IPS-NIHi11 (cell line): ENCODE results near the gene SMARCA2.

Experiments used
- DNase-seq: peaks from one replicate; pipeline ENCODE4 v3.0.0; 2012; ENCODE audit warnings: mixed read lengths, low spot score

The SMARCA2 gene

DNA sequence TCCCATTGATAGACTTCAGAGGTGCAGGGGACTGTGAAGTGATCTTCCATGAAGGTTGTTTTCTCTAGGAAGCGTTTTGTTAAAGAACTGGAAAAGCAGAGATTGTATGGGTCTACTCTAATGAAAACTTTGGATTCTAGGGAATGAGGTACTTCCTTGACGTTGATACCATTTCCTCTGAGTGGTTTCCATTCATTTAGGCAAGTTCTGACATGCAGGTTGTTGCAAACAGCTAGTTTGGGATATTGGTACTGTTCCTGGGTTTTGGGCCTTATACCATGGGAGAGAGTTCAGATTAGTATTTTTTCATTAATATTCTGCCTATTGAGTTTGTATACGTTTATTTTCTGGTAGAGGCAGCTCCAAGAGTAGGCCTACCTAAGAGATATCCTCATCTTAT is 25.7 kb downstream of the SMARCA2 start:
- no peak for DNase-seq

DNA sequence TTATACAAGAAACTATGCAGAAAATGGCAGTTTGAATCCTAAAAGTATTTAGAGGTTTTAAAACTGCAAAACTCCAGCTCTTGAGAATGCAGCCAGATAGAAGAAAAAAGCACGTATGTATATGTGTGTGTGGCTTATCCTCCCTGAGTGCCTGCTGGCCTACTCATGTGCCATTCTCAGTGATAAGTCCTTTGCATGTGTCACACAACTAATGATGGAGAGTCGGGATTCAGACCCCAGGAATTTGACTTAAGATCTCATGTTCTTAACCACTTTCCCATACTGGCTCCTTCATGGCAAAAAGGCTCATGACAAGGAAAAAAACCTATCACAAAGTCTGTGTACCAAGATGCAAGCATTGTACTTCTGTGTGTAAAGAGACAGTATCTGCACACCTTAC is 26.6 kb downstream of the SMARCA2 start:
- no peak for DNase-seq

DNA sequence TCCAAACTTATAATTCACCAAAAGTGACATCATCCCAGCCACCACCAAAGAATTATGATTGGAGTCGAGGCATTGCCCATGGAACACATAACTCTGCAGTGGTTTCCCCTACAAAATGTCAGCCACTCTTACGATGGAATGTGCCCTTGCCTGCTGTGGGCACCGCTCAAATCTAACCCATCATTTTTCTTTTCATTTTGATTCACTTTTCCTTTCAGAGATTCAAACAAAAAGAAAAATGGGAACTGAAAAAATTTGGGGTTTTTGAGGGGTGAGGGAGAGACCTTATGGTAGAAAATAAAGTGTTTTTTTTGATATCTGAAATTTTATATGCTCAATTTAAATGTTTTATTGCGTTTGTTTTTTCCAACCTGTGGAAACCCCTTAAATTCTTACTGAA is 28.1 kb downstream of the SMARCA2 start:
- DNase-seq = no peak

DNA sequence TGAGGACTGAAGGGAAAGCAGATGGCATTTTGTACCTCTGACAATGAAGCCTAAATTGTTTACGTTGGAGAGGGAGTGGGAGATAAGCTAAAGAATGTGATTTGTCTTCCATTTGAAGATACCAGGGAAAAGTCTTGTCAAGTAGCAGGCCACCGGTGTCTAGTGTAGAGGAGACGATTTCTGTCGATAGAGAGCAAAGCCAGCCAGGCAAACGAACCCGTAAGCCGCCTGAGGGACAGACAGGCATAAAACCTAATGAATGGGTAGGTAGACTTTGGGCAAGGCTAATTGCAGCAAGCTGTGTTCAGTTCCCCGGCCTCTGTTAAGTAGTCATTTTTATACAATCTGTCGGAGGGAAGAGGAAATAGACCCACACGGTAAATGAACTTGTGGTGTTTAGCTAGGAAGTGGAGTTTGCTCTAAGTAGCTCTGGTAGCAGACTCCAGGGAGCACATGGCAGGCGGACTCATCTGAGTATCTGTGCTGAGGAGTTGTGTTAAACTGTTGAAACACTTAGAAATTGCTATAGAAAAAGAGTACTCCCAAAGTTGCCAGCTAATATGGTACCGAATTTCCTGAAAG is 28.8 kb downstream of the SMARCA2 start:
- DNase-seq = no peak

DNA sequence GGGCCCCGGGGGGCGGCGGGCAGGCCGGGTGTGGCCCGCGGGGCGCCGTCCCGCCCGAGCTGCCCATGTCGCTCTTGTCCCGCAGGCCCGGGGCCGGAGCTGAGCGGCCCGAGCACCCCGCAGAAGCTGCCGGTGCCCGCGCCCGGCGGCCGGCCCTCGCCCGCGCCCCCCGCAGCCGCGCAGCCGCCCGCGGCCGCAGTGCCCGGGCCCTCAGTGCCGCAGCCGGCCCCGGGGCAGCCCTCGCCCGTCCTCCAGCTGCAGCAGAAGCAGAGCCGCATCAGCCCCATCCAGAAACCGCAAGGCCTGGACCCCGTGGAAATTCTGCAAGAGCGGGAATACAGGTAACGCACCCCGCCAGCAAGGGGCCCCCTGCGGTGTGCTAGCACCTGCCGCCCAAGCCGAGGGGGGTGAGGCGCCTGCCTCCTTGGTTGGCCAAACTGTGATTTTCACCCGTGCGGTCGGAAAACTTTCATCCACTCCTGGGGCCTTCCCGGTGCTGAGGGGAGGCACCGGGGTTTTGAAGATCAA is 32.1 kb downstream of the SMARCA2 start:
- DNase-seq = peak; percentile 46

DNA sequence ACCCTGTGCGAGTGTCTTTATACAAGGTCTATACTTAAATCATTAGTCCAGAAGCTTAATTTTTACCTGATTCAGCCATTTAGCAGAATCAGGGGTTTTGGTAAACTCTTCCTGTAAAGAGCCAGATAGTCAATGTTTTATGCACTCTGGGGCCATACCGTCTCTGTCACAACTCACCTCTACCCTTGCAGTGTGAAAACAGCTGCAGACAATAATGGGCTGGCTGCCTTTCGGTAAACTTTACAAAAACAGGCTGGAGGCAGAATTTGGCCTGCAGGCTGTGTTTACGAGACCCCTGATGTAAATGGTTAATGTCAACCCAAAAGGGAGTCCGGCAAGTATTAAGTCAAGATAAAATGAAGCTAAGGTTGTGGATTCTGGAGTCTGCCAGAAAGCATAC is 32.8 kb downstream of the SMARCA2 start:
- no peak for DNase-seq

DNA sequence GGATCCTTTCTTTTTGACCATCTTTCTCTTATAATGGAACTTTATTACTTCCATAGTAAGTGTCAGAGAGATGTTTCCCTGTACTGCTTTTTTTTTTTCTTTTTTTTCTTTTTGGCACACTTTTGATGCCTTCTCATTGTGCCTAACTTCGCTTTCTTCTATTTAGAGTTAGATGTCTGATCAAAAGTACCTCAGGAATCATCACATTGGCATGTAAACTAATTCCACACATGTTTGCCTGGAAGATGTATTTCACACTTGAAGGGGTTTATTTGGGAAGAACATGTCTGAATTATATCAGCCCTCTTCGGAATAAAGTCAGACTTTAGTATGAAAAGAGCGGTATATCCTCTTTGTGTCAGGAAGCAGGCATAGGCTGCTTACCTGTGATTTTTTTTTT is 35.1 kb downstream of the SMARCA2 start:
- DNase-seq = no peak

DNA sequence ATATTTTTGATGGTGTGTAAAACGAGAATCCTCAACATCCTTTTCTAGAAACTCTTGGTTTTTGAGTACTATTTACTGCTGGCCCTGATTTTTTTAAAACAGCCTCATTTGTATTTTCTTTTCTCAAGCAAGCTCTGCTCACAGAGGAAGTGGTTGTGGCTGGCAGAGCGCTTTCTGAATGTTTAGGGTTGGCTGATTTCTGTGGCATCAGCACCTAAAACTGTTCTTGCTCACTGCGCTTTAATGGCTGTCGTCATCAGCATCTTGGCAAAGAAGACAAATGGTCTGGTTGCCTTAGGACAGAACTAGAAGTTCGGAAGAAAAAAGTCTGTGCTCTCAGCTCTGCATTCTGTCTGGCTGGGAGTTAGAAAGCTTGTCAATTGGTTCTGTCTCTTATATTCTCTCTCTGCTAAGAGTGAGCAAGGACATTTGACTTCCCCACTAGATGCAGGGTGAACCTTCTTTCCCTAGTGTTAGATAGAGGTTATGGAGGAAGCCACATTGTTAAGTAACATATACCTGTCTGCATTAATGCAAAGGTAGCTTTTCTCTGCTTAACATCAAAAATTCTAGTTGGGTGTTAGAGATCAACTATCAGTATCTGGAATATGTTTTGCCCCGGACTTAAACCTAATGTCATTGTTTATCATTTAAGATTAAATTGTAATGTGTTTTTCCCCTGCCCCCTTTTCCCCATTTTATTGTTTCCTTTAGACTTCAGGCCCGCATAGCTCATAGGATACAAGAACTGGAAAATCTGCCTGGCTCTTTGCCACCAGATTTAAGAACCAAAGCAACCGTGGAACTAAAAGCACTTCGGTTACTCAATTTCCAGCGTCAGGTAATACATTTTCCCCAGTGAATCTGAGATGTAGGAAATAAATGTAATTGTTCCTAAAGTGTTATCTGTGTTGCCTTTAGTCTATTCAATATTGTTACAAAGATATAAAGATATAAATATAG is 39.0 kb downstream of the SMARCA2 start:
- DNase-seq = no peak

DNA sequence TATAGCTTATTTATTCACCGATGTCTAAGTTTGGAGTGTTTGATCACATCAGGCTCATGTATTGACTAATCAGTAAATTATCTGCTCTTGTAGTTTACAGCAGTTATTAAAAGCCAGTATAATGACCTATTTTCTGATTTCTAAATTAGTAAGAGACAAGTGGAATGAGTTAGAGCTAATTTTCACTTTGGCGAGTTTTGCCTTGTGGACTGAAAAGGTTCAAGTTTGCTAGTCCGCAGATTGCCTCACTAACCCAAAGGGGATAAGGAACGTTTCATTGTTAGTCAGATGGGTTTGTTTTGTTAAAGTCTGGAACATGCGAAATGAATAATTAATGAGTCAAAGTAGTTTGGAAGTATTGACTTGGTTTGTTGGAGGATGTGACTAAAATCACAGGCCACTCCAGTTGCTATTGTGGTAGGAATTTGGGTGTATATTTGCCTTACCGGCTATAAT is 40.1 kb downstream of the SMARCA2 start:
- DNase-seq = no peak

DNA sequence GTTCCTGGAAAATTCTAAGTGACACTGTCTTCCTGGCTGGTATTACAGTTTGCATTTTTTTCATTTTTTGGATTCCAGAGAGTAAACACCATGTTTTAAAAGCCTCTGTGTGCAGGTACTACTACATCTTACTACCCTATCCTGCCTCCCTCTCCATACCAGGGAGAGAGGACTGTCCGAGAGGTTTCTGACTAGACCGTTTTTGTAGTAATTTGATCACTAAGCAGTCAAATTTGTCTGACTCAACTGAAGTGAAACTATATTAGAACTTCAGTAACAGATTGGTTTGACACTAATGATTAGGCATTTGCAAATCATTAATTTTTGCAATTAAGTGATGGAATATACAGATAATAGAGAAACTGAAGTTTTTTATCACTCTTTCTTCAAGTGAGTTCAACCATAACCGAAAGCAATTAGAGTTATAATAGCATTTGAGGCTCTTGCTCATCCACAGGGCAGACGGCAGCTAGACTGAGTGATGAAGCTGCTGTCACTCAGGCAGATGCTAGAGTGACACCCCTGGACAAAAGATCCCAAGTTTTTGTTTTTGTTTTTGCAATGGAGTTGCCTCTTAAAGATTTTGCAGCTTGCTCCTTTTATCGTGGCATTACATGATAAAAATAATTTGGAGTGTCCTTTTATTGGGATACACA is 44.3 kb downstream of the SMARCA2 start:
- no peak for DNase-seq

DNA sequence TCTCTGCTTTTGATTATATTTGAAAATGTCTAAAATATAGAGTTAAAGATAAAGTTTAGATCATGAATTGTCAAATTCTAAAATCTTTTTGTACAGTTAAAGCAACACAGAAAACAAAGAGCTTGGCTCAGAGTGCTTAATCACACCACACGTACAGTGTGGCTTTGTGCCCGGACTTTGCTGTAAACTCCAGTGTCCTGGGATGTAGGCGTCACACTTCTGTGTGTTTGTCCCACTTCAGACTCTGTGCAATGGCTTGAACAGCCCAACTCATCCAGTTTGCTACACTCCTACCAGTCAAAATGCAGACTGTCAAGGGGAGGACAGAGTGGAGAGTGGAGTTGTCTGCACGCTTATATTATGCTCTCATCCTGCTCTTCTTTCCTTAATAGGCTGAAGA is 45.3 kb downstream of the SMARCA2 start:
- DNase-seq = no peak

DNA sequence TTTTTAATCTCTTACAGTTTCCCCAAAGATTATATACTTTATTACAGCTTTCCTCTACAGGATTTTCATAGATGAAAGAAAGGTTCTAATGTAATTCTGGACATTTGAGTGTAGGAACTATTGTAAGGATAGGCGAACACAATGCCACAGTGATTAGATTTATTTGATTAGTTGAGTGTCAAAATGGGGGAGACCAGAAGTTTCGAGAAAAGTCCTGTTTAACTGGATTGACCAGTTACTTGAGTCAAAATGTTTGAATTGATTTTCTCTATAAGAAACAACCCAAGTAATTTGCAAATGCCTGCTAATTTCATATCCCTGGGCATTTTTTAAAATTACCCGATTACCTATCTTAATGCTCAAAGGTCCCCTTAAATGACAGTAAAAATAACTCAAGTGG is 50.6 kb downstream of the SMARCA2 start:
- no peak for DNase-seq

DNA sequence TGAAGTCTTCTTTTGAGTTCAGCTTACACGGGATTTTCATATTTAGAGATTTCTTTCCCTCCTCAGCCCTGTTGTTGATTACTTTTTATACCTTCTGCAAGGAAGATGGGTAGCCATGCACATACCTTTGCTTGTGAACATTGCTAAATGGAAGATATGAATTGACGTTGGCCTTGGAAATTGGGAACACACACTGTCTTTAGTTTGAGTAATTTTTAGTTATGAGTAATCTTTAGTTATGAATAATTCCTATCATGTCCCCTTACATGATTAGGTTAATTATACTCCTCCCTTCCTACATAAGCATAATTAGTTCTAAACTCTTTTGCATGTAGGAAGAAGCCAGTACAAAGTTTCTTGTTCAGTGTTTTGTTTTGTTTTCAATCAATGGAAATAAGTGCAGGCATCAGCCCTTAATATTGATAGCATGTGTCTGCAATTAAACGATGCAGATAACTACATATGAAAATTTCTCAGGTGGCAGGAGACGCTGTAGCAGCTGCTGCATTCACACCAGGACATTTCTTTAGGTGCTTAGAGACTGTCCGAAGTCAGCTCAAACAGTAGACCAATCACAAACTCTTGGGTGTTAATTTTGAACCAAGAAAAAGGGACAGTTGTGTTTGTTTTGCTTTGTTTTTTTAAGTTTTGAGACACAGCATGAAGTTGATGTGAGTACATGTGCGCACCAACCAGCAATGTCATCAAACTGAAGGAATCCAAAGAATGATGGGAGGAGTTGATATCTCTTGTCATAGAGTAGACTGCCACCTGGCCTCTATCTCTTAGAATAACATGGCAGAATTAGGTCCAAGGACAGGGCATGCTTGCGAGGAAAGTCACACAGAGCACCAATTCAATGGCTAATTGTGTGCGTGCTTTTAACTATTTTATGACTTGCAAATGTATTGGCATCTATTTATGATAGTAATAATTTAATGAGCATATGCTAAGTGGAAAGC is 51.4 kb downstream of the SMARCA2 start:
- DNase-seq = peak; percentile 30

DNA sequence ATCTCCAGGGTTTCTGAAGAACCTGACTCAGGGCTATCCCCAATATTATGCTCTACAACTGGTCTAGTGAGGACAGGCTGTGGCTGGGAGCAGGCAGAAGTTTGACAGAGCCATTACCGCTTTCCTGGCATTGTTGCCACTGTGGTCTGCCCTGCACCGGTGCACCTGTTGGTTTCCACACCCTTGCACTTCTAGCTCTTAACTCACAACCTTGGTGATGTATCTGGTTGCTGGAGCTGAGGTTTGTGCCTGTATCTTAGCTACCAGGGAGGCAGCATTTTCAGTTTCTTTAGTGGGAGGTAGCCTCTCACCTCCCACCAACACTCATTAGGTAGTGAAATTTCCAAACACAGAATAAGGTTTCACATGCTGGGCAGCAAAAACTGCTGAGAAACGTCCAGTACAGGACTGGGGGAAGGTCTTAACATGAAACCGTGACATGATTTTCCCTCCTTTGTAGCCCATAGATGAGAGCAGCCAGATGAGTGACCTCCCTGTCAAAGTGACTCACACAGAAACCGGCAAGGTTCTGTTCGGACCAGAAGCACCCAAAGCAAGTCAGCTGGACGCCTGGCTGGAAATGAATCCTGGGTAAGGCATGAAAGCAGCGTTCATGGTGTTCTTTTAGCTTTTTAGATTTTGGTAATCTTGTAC is 57.7 kb downstream of the SMARCA2 start:
- DNase-seq = no peak

DNA sequence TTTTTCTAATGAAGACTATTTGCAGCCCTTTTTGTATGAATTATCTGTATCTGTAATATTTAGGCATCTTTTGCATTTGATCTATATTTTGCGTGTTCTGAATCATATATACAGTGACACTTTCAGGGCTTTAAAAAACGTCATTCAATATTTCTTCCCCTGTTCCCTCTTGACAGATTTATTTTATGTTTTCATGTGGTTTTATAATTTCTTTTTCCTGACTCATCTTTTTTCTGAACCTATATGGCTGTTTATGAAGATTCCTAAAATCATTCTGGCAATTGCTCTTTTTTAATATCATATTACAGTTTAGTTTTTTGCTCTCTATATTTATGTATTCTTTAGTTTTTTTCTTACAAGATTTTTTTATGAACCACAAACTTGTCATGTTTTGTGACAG is 67.6 kb downstream of the SMARCA2 start:
- no peak for DNase-seq

DNA sequence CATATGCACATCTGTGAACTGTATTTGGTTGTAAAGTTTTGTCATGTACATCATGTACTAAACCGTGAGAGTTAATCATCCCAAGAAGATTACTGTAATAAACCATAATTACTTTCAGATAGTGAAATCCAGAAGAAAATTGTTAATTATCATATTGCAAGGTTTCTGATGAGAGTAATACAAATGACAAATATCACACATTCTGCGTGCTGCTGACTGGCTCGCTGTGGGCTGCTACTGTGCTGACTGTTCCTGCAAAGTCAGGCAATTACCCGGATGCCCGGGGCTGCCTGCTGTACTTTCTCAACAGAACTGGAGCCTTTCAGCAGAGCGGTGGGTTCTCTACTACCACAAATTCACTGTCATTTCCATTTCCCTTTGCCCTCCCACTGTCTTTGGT is 68.3 kb downstream of the SMARCA2 start:
- DNase-seq = no peak

DNA sequence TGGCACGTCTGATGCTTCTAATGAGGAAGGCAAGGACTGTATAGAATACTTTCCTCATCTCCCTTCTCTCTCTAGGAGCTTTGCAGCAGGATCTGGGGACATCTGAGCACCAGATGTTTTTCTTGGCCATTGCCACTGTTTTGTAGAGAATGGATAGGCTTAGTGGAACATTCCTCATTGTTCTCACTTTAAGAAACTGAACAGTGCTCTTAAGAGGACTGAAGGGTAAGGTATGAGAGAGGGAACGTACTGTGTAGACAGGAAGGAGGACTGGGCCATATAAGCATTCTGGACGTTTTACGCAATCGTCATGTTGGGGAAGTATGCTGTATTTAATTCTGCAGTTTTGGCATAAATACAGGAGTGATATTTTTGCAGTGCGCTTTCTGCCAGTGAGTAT is 70.6 kb downstream of the SMARCA2 start:
- no peak for DNase-seq

DNA sequence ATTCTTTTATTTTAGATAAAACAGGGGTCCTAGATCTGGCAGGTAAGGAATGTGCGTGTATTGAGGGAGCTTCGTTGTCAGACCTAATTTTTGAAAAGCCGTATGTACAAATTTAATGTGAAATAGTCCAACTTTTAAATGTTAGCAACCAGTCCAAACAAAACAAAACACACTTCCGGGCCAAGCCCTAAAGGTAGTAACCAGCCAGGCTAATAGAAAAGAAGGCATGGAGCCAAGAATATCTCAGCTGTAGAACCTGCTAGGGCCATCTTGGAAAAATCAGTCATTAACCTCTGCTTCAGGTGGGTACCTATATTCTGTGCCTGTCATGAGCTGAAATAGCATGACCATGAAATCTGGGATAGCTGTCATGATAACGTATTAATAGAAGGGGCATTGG is 71.0 kb downstream of the SMARCA2 start:
- DNase-seq = no peak

DNA sequence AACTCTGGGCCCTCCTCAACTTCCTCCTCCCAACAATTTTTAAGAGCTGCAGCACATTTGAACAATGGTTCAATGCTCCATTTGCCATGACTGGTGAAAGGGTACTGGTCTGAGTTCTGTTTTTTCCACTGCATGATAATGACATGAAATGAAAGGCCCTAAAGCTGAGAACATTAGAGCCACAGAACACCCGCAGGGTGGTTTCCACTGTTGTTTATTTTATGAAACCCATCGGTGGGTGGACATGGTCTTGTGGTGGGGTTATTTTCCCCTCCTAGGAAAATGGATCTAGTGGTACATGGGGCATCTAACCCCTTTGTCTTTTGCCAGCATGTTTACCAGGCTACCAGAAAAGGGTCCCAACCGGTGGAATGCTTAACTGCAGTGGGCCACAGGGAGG is 71.8 kb downstream of the SMARCA2 start:
- DNase-seq = no peak

DNA sequence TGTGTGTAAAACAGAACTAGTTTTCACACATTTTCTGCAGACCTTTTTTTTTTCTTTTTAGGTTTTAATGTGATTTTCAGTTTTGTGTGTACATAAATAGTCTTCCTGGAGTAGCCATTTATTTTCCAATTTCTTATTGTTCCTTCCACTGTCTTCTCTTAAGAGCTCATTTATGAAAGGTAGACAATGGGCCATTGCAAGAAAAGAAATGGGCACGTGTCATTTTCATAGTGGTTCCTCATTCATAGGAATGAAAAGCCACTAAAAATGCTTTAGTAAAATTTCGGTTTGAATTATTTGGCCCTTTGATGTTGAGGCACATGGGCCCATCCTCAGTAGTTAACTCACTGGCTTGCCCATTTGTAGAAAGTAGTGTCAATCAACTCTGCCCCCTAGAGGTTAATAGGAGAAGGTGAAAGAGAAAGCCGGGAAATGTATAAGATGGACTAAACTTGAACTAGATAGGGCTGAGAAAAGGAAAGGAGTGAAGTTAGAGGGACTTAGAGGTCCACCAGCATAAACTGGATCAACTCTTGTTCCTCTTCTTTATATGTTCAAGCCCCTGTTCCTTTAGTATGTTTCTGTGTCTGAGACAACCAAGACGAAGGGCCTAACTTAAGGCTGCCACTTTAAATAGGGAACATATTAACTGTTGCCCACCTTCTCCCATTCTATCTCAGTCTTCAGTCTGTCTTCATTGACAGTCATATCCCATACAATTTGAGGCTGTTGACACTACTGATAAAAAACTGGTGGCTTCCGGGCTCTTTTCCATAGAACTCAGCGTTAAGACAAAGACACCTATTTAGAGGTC is 72.6 kb downstream of the SMARCA2 start:
- DNase-seq = peak; percentile 67
